Right lobe of liver (tissue), 6 donors: ENCODE results near the gene SFT2D2. TPM values are rescaled to one million over a fixed set of nuclear protein-coding genes. Genes with fewer than 3 reads are reported as not detected.

ENCODE experiments used
- ATAC-seq, 4 donors: fragments of 200-7000 bp; cut with Tn5 transposase; one replicate each; pipeline ENCODE4 v1.9.1; 2020; ENCODE audit warnings: mild to moderate bottlenecking in 4 of 4, moderate library complexity in 4 of 4
- DNase-seq, 3 donors: peaks; one replicate each; pipeline ENCODE4 v3.0.0-alpha.2; 2020
- H3K27ac ChIP-seq, 3 donors: fragments of 200-600 bp; one replicate each; pipeline ENCODE4 v1.8.0; 2022
- H3K27me3 ChIP-seq, 2 donors: fragments of 200-600 bp; one replicate each; pipeline ENCODE4 v1.8.0; 2022
- H3K36me3 ChIP-seq, 4 donors: fragments of 200-600 bp; sonication (generic) in 1 of 4; one replicate each; pipeline versions ENCODE4 v1.5.1 to v1.8.0; 2017 to 2022; ENCODE audit warnings: control low read depth in 1 of 4
- H3K4me1 ChIP-seq, 4 donors: fragments of 200-600 bp; sonication (generic) in 1 of 4; one replicate each; pipeline versions ENCODE4 v1.5.1 to v1.8.0; 2017 to 2022; ENCODE audit warnings: control low read depth in 1 of 4
- H3K4me3 ChIP-seq, 3 donors: fragments of 200-600 bp; one replicate each; pipeline ENCODE4 v1.8.0; 2022
- H3K9me3 ChIP-seq, 4 donors: fragments of 200-600 bp; sonication (generic) in 1 of 4; one replicate each; pipeline versions ENCODE4 v1.5.1 to v1.8.0; 2017 to 2022; ENCODE audit warnings: control low read depth in 1 of 4
- CTCF ChIP-seq, 4 donors: fragments of 200-600 bp in 3 of 4; fragments of 450-650 bp in 1 of 4; IDR thresholded peaks; one replicate each; pipeline versions ENCODE4 v1.5.1 to v1.8.0; 2016 to 2022; ENCODE audit warnings: antibody characterized with exemption in 4 of 4, mild to moderate bottlenecking in 2 of 4
- POLR2A ChIP-seq: fragments of 450-650 bp; IDR thresholded peaks from one replicate; pipeline ENCODE4 v1.6.1; 2017; ENCODE audit warnings: antibody characterized with exemption, mild to moderate bottlenecking
- WGBS: methylation state at CpG from one replicate; pipeline ENCODE4 v1.1.6; 2018; ENCODE audit warnings: low coverage, low lambda C conversion rate; ENCODE audit not compliant: insufficient coverage; ENCODE audit errors: missing lambda C conversion rate; 5-methylcytosine and 5-hydroxymethylcytosine counted together
- intact Hi-C, 2 donors: fragments of 100-400 bp; cut with DNase I; formaldehyde crosslinking; loops; one replicate each; pipeline versions ENCODE4 v1.11.2 to v1.14.1; 2022
- total RNA-seq, 6 experiments: library from RNA; depleted of rRNA in 2 of 6; stranded (reverse); fragments of >200 nt in 2 of 6; fragmentation: NEBNext Ultra II Directional in 3 of 6; extraction: Animal tissue kit (Norgen Biotek cat#: 25700) in 3 of 6; gene quantifications; one replicate each; pipeline versions ENCODE4 v1.1.0 to v1.2.4, GENCODE V29; 2016 to 2023
- donor health status: DM: no; HTN: yes; CAD: no.
- donor health status: DM: no; HTN: no; CAD: no.
- donor health status: DM: no; HTN: no; CAD: no.
- donor health status: DM: no; HTN: yes; CAD: no.
- donor health status: DM: no; HTN: yes; CAD: no.

The SFT2D2 gene
- total RNA-seq, 6 experiments from 2014 or later: 26.5 to 35.4 (median 29.8) TPM

- no peak overlapping the region for H3K4me3 ChIP-seq
- WGBS: 87% methylated on average over 1 of the region's 1 CpG
- ATAC-seq (no peak), DNase-seq (no peak)
- no peaks in the 10 kb centered on the region for H3K9me3 ChIP-seq
- TF ChIP-seq POLR2A: no peak
- no peak for TF ChIP-seq CTCF (IDR thresholded peaks at IDR 0.05)
- no peaks in the 10 kb centered on the region for H3K36me3 ChIP-seq
- H3K27me3 ChIP-seq: no peaks in the 10 kb centered on the region
- intact Hi-C loops: no loop called here
- H3K27ac ChIP-seq: no peak overlapping the region
- H3K4me1 ChIP-seq: no peaks in the 10 kb centered on the region
Measured at GRCh38 chr1:168273575-168273974, 47.8 kb downstream of the SFT2D2 start.

- DNase-seq (no peak), ATAC-seq (no peak)
- H3K36me3 ChIP-seq: no peaks in the 10 kb centered on the region
- no peaks in the 10 kb centered on the region for H3K9me3 ChIP-seq
- intact Hi-C loops: no loop called here
- no peak overlapping the region for H3K27ac ChIP-seq
- no peaks in the 10 kb centered on the region for H3K27me3 ChIP-seq
- TF ChIP-seq POLR2A (no peak), CTCF (IDR thresholded peaks at IDR 0.05) (no peak)
- H3K4me3 ChIP-seq: no peak overlapping the region
- no peaks in the 10 kb centered on the region for H3K4me1 ChIP-seq
- WGBS: 100% methylated on average over 1 of the region's 1 CpG
Measured at GRCh38 chr1:168279253-168279652, 53.4 kb downstream of the SFT2D2 start.

GRCh38 chr1:168280296-168280927, 54.6 kb downstream of the SFT2D2 start, which contains the start of gene TBX19:
Gene TBX19 (plus strand): TSS chr1:168280877. CDS start chr1:168281091, 214 bp downstream.
- Histone ChIP-seq H3K4me3 (no peak within 1 kb of the TSS), H3K36me3 (no peaks in the 10 kb centered on the region), H3K9me3 (no peaks in the 10 kb centered on the region), H3K27me3 (no peaks in the 10 kb centered on the region), H3K4me1 (no peaks in the 10 kb centered on the region), H3K27ac (no peak within 1 kb of the TSS)
- ATAC-seq: no peak
- TF ChIP-seq POLR2A (no peak), CTCF (IDR thresholded peaks at IDR 0.05) (no peak)
- intact Hi-C loops: no loop called here
- DNase-seq: no peak
- 84% methylated on average over 7 of the region's 7 CpGs for WGBS

GRCh38 chr1:168281603-168282325, 56.0 kb downstream of the SFT2D2 start:
- H3K4me3 ChIP-seq: no peak overlapping the region
- 82% methylated on average over 11 of the region's 11 CpGs for WGBS
- TF ChIP-seq CTCF (IDR thresholded peaks at IDR 0.05): no peak
- no peak for TF ChIP-seq POLR2A
- ATAC-seq (no peak), DNase-seq (no peak)
- H3K4me1 ChIP-seq: no peaks in the 10 kb centered on the region
- H3K9me3 ChIP-seq: no peaks in the 10 kb centered on the region
- intact Hi-C loops: no loop called here
- no peak overlapping the region for H3K27ac ChIP-seq
- H3K27me3 ChIP-seq: no peaks in the 10 kb centered on the region
- no peaks in the 10 kb centered on the region for H3K36me3 ChIP-seq
